Measurements from ENCODE around the gene NCOA5.

DNA sequence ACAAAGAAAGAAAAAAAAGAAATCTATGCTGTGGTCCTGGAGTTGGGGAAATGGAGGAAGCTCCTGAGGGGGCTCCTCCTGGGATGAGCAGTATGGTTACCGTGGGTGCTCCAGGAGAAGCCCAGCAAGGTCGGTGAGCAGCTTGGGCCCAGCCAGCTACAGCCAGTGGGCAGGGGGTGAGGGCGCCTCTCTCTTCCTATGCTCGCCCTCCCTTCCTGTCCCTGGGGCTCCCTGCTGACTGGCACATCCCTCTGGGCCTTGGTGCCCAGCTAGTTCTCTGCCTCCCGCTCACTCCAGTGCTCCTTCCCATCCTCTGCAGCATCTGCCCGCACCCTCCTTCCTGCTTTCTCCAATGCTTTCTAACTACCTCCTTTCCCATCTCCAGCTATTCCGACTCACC, 45.0 kb upstream of the NCOA5 start:
- TF ChIP-seq, protein P1, sequence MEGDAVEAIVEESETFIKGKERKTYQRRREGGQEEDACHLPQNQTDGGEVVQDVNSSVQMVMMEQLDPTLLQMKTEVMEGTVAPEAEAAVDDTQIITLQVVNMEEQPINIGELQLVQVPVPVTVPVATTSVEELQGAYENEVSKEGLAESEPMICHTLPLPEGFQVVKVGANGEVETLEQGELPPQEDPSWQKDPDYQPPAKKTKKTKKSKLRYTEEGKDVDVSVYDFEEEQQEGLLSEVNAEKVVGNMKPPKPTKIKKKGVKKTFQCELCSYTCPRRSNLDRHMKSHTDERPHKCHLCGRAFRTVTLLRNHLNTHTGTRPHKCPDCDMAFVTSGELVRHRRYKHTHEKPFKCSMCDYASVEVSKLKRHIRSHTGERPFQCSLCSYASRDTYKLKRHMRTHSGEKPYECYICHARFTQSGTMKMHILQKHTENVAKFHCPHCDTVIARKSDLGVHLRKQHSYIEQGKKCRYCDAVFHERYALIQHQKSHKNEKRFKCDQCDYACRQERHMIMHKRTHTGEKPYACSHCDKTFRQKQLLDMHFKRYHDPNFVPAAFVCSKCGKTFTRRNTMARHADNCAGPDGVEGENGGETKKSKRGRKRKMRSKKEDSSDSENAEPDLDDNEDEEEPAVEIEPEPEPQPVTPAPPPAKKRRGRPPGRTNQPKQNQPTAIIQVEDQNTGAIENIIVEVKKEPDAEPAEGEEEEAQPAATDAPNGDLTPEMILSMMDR (IDR thresholded peaks at IDR 0.05; ENCODE audit: low read depth, low read length), result no peak
- TF ChIP-seq POLR2A (IDR thresholded peaks at IDR 0.05; ENCODE audit: extremely low read depth, insufficient read length), result no peak
- TF ChIP-seq MYC (IDR thresholded peaks at IDR 0.05; ENCODE audit: low read depth, low read length), result no peak
- TF ChIP-seq, protein P2, sequence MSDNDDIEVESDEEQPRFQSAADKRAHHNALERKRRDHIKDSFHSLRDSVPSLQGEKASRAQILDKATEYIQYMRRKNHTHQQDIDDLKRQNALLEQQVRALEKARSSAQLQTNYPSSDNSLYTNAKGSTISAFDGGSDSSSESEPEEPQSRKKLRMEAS (IDR thresholded peaks at IDR 0.05; ENCODE audit: low read depth, low read length), result no peak
